MCF 10A (cell line): Measurements from ENCODE around the gene ENHO. TPM values are rescaled to one million over a fixed set of nuclear protein-coding genes. Genes with fewer than 3 reads are reported as not detected.

Source experiments
- Bru-seq: library from RNA; stranded (reverse); fragments of 400-500 nt; gene quantifications from one replicate; lab custom pipeline; 2021; lab: Mats Ljungman, UMichigan
- BruChase-seq, 2 experiments: library from RNA; stranded (reverse); fragments of 400-500 nt; gene quantifications; one replicate each; lab custom pipeline; 2021; lab: Mats Ljungman, UMichigan
- BruUV-seq: library from RNA; stranded (reverse); fragments of 400-500 nt; replicated peaks from 2 replicates; lab custom pipeline; 2021; lab: Mats Ljungman, UMichigan
- CTCF ChIA-PET: fragments of 300-600 bp; sonication (Branson Sonifier 250); formaldehyde crosslinking; extraction: SDS; loops from one replicate; lab custom pipeline; 2021; ENCODE audit warnings: antibody characterized with exemption, inconsistent platforms; lab: Yijun Ruan, JAX
- POLR2A ChIA-PET: fragments of 300-600, 350-650 bp; sonication (Branson Sonifier 250); formaldehyde crosslinking; extraction: SDS; loops from one replicate; lab custom pipeline; 2020; ENCODE audit warnings: antibody characterized with exemption, inconsistent platforms; lab: Yijun Ruan, JAX
- DNase-seq: peaks from one replicate; pipeline ENCODE4 v3.0.0-alpha.2; 2018; ENCODE audit not compliant: unreplicated experiment
- H3K27ac Mint-ChIP-seq: one replicate; pipeline ENCODE4 v1.8.0; 2022; ENCODE audit warnings: mild to moderate bottlenecking, low read depth, mixed read lengths; ENCODE audit not compliant: unreplicated experiment
- H3K27me3 Mint-ChIP-seq: one replicate; pipeline ENCODE4 v1.8.0; 2022; ENCODE audit warnings: mixed read lengths; ENCODE audit not compliant: insufficient read depth, unreplicated experiment
- H3K36me3 Mint-ChIP-seq: one replicate; pipeline ENCODE4 v1.8.0; 2022; ENCODE audit warnings: mild to moderate bottlenecking, moderate library complexity, mixed read lengths; ENCODE audit not compliant: insufficient read depth, unreplicated experiment
- H3K4me1 Mint-ChIP-seq: one replicate; pipeline ENCODE4 v1.8.0; 2022; ENCODE audit warnings: mixed read lengths; ENCODE audit not compliant: insufficient read depth, unreplicated experiment
- H3K4me3 Mint-ChIP-seq: one replicate; pipeline ENCODE4 v1.8.0; 2022; ENCODE audit warnings: mild to moderate bottlenecking, moderate library complexity, mixed read lengths; ENCODE audit not compliant: unreplicated experiment
- H3K9me3 Mint-ChIP-seq: one replicate; pipeline ENCODE4 v1.8.0; 2022; ENCODE audit warnings: mixed read lengths; ENCODE audit not compliant: unreplicated experiment
- intact Hi-C: fragments of 100-400 bp; cut with micrococcal nuclease; formaldehyde crosslinking; loops from 2 replicates; pipeline ENCODE4 v1.14.1; 2022
- long read RNA-seq: library from polyadenylated mRNA; stranded (forward); transcript quantifications from one replicate; pipeline ENCODE4 v2.0.0, GENCODE V29; 2022
- total RNA-seq: library from RNA; stranded (reverse); gene quantifications from 2 replicates; pipeline ENCODE4 v1.2.3, GENCODE V29; 2022
- TF ChIP-seq, protein P1 (sequence below): fragments of 200-600 bp; IDR thresholded peaks from one replicate; pipeline ENCODE4 v1.8.0; 2022; ENCODE audit warnings: antibody characterized with exemption, mild to moderate bottlenecking; ENCODE audit not compliant: unreplicated experiment

Gene ENHO
- total RNA-seq (not detected in 2 replicates), Bru-seq, nascent RNA (not detected), BruChase-seq, experiment 1, labeled RNA remaining after a 6-hour chase (not detected), BruChase-seq, experiment 2, labeled RNA remaining after a 2-hour chase (not detected)
- long read RNA-seq, result 0 reads

DNA sequence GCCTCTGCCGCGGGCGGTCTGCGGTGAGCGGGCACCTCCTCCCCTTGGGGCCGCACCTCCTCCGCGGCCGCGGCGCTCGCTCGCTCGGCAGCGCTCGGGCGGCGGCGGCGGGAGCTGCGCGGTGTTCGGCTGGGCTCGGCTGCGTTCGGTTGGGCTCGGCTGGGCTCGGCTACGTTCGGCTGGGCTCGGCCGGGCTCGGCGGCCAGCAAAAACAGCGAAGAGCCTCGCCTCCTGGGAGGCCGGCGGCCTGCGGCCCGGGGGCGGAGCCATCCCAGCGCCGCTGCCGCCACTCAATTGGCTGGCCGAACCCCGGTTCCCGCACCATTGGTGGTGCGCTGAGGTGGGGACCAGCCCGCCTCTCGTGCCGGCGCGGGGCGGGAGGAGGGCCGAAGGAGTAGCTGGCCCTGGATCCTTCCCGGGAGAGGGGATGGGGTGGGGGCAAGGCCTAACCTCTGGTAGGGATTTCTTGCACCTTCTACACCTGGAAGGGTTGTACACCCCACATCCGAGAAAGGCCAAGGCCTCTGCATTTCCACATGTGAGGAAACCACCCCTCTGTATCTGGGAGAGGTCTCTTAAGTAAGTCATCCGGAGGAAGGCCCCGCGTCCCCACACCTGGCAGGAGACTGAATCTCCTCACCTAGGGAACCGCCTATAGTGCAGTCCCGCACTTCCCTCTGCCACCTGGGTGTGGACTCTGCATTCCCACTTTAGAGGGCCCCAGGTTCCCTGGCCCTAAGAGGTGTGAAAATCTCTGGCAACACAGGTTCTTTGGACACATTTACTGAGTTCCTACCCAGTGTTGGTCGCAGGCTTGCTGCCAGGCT is at the start of gene ENHO:
Gene ENHO, minus strand, starts transcription at position 20 of the 827 bp plus-strand sequence. CDS start 1,295 bp downstream, outside the sequence.
- Mint-ChIP-seq H3K27ac (no peak within 1 kb of the TSS), H3K27me3 (peaks cover 36% of the 10 kb centered on the region), H3K4me3 (peak within 1 kb of the TSS; percentile 1), H3K4me1 (no peaks in the 10 kb centered on the region), H3K36me3 (no peaks in the 10 kb centered on the region), H3K9me3 (no peaks in the 10 kb centered on the region)
- CTCF ChIA-PET, result interaction anchor here (0.7 to 1.2 kb wide), 6 partner anchors 9 to 268 kb away, joined by 3 read pairs; no protein-coding TSS in a partner anchor
- TF ChIP-seq, protein P1, sequence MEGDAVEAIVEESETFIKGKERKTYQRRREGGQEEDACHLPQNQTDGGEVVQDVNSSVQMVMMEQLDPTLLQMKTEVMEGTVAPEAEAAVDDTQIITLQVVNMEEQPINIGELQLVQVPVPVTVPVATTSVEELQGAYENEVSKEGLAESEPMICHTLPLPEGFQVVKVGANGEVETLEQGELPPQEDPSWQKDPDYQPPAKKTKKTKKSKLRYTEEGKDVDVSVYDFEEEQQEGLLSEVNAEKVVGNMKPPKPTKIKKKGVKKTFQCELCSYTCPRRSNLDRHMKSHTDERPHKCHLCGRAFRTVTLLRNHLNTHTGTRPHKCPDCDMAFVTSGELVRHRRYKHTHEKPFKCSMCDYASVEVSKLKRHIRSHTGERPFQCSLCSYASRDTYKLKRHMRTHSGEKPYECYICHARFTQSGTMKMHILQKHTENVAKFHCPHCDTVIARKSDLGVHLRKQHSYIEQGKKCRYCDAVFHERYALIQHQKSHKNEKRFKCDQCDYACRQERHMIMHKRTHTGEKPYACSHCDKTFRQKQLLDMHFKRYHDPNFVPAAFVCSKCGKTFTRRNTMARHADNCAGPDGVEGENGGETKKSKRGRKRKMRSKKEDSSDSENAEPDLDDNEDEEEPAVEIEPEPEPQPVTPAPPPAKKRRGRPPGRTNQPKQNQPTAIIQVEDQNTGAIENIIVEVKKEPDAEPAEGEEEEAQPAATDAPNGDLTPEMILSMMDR, result no peak
- POLR2A ChIA-PET, result no interaction called here
- intact Hi-C loops, result no loop called here
- DNase-seq, result peak; percentile 89
- no TSS peak for BruUV-seq

DNA sequence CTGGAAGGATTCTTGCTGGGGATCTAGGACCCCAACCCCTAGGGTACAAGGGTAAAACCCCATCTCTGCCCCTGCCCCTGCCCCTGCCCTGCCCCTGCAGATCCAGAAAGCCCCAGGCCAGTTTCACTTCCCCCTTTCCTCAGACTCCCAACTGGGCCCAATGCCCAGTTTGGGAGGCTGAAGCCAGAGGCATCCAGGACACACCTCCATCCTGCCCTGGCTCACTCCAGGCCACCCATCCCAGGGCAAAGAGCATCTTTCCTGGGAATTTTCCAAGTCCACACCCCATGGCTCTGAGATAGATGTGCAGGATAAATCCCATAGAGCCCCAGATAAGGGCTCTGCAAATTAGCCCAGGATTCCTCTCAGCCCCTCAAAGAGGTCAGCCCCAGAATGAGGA is 49.3 kb upstream of the ENHO start:
- no peaks in the 10 kb centered on the region for H3K9me3 Mint-ChIP-seq
- POLR2A ChIA-PET, result no interaction called here

DNA sequence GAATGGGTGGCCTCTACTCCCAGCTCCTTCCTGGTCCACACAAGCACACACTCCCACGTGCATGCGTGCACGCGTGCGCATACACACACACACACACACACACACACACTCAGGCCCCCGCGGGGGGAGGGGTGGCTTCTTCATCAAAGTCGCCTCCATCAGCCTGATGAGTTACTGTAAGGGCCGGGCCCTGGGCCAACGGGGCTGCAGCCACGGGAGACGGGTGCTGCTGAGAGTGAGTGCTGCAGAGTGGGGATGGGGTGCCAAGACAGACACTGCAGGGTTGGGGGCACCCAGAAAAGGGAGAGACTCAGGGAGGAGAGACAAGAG is 48.7 kb upstream of the ENHO start:
- no peak overlapping the region for H3K4me3 Mint-ChIP-seq
- TF ChIP-seq, protein P1, result no peak
- no TSS peak for BruUV-seq
- no peaks in the 10 kb centered on the region for H3K4me1 Mint-ChIP-seq
- no peak for DNase-seq
- no peaks in the 10 kb centered on the region for H3K9me3 Mint-ChIP-seq
- H3K27ac Mint-ChIP-seq, result no peak overlapping the region
- CTCF ChIA-PET, result interaction anchor here (1.1 to 3.8 kb wide), 4 partner anchors 20 to 32 kb away, joined by 3 to 22 read pairs (median 6); no protein-coding TSS in a partner anchor
- intact Hi-C loops, result no loop called here
- H3K27me3 Mint-ChIP-seq, result peaks cover 25% of the 10 kb centered on the region
- H3K36me3 Mint-ChIP-seq, result no peaks in the 10 kb centered on the region
- POLR2A ChIA-PET, result no interaction called here

More for the DNA sequence above, 49.3 kb upstream of the ENHO start:
- BruUV-seq, result no TSS peak
- Mint-ChIP-seq H3K27me3 (peaks cover 25% of the 10 kb centered on the region), H3K27ac (no peak overlapping the region), H3K4me3 (no peak overlapping the region), H3K36me3 (no peaks in the 10 kb centered on the region), H3K4me1 (no peaks in the 10 kb centered on the region)
- peak; percentile 17 for DNase-seq
- intact Hi-C loops, result no loop called here
- TF ChIP-seq, protein P1, result no peak
- CTCF ChIA-PET, result interaction anchor here (1.2 kb wide), 1 partner anchor 21 kb away, joined by 5 read pairs; no protein-coding TSS in a partner anchor

DNA sequence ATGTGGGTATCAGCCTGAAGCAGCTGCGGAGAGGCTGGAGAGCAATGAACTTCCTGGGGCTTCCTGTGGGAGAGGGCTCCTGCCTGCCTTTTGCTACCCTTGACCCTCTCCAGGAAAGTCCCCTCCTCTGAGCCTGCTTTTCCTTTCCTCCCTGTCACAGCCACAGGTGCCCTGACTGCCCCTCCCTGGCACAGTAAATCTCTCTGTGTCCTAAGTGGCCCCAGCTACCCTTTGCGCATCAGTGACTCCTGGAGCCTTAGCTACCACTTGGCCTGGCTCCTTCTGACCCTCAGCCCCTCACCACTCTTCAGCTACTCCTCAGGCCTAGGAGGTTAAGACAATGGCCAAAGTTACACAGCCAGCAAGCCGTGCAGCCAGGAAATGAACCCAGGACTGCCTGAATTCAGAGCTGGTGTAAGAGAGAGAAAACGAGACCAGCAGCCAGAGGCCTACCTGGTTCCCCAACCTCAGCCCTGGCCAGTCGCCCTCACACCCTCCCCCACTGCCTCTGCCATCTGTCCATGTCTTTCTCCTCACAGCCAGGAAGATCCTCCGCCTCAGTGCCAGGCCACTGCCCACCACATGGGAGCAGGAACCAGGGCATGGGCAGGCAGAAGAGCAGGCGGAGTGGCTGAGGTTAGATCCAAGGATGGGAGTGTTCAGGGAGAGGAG is 48.2 kb upstream of the ENHO start:
- no TSS peak for BruUV-seq
- TF ChIP-seq, protein P1, result no peak
- intact Hi-C loops, result no loop called here
- no peak for DNase-seq
- Mint-ChIP-seq H3K9me3 (no peaks in the 10 kb centered on the region), H3K36me3 (no peaks in the 10 kb centered on the region), H3K4me3 (no peak overlapping the region), H3K27me3 (peaks cover 23% of the 10 kb centered on the region), H3K4me1 (no peaks in the 10 kb centered on the region), H3K27ac (no peak overlapping the region)
- CTCF ChIA-PET, result interaction anchor here (1.1 to 3.8 kb wide), 4 partner anchors 20 to 32 kb away, joined by 3 to 22 read pairs (median 6); no protein-coding TSS in a partner anchor
- POLR2A ChIA-PET, result interaction anchor here (0.6 kb wide), 1 partner anchor 37 kb away, joined by 4 read pairs; no protein-coding TSS in a partner anchor
